Measurements from ENCODE around the gene TUBD1.
"Not testable (repeated sequence)": the region's sequence is repeated elsewhere in the genome, so short reads cannot be mapped to it uniquely, and the experiment has no call there.

The TUBD1 gene

GRCh38 chr17:59838052-59838916, 54.5 kb downstream of the TUBD1 start:
- Histone ChIP-seq H3K9me3 (ENCODE audit: control insufficient read depth in 2 of 2, low read length in 2 of 2) (no peaks in the 10 kb centered on the region), H3K9ac (ENCODE audit: low read depth in 1 of 2, low read length in 2 of 2) (peak overlapping the region; percentile 99 to 100), H3K27ac (ENCODE audit: low read depth in 2 of 2, low read length in 2 of 2) (peak overlapping the region; percentile 100), H3K36me3 (ENCODE audit: control insufficient read depth in 2 of 2, insufficient read depth in 2 of 2, low read length in 2 of 2) (peaks cover 21 to 22% of the 10 kb centered on the region in 2 donors), H3K27me3 (ENCODE audit: control insufficient read depth in 2 of 2, insufficient read depth in 2 of 2, low read length in 2 of 2) (no peaks in the 10 kb centered on the region), H3K4me3 (ENCODE audit: low read length in 2 of 2) (peak overlapping the region; percentile 96 to 100), H3K4me1 (ENCODE audit: control insufficient read depth in 2 of 2, insufficient read depth in 2 of 2, low read length in 2 of 2) (peaks cover 5 to 21% of the 10 kb centered on the region in 2 donors)

GRCh38 chr17:59837308-59838051, 55.3 kb downstream of the TUBD1 start:
- H3K27ac ChIP-seq (ENCODE audit: low read depth in 2 of 2, low read length in 2 of 2): peak overlapping the region; percentile 100
- H3K4me1 ChIP-seq (ENCODE audit: control insufficient read depth in 2 of 2, insufficient read depth in 2 of 2, low read length in 2 of 2): peaks cover 5 to 16% of the 10 kb centered on the region in 2 donors
- H3K9me3 ChIP-seq (ENCODE audit: control insufficient read depth in 2 of 2, low read length in 2 of 2): no peaks in the 10 kb centered on the region
- H3K9ac ChIP-seq (ENCODE audit: low read depth in 1 of 2, low read length in 2 of 2): peak overlapping the region; percentile 99 to 100
- H3K4me3 ChIP-seq (ENCODE audit: low read length in 2 of 2): peak overlapping the region; percentile 96 to 100
- H3K27me3 ChIP-seq (ENCODE audit: control insufficient read depth in 2 of 2, insufficient read depth in 2 of 2, low read length in 2 of 2): no peaks in the 10 kb centered on the region
- peaks cover 21 to 22% of the 10 kb centered on the region in 2 donors for H3K36me3 ChIP-seq (ENCODE audit: control insufficient read depth in 2 of 2, insufficient read depth in 2 of 2, low read length in 2 of 2)

GRCh38 chr17:59832883-59833379, 59.8 kb downstream of the TUBD1 start:
- no peak overlapping the region for H3K27ac ChIP-seq (ENCODE audit: low read depth in 2 of 2, low read length in 2 of 2)
- no peaks in the 10 kb centered on the region for H3K9me3 ChIP-seq (ENCODE audit: control insufficient read depth in 2 of 2, low read length in 2 of 2)
- H3K9ac ChIP-seq (ENCODE audit: low read depth in 1 of 2, low read length in 2 of 2): no peak overlapping the region
- H3K27me3 ChIP-seq (ENCODE audit: control insufficient read depth in 2 of 2, insufficient read depth in 2 of 2, low read length in 2 of 2): no peaks in the 10 kb centered on the region
- peaks cover 31 to 41% of the 10 kb centered on the region in 2 donors for H3K4me1 ChIP-seq (ENCODE audit: control insufficient read depth in 2 of 2, insufficient read depth in 2 of 2, low read length in 2 of 2)
- no peaks in the 10 kb centered on the region for H3K36me3 ChIP-seq (ENCODE audit: control insufficient read depth in 2 of 2, insufficient read depth in 2 of 2, low read length in 2 of 2)
- no peak overlapping the region for H3K4me3 ChIP-seq (ENCODE audit: low read length in 2 of 2)

GRCh38 chr17:59830846-59831486, 61.8 kb downstream of the TUBD1 start:
- peaks cover 34 to 38% of the 10 kb centered on the region in 2 donors for H3K4me1 ChIP-seq (ENCODE audit: control insufficient read depth in 2 of 2, insufficient read depth in 2 of 2, low read length in 2 of 2)
- H3K27me3 ChIP-seq (ENCODE audit: control insufficient read depth in 2 of 2, insufficient read depth in 2 of 2, low read length in 2 of 2): no peaks in the 10 kb centered on the region
- peak overlapping the region; percentile 14 to 47 for H3K9ac ChIP-seq (ENCODE audit: low read depth in 1 of 2, low read length in 2 of 2)
- H3K36me3 ChIP-seq (ENCODE audit: control insufficient read depth in 2 of 2, insufficient read depth in 2 of 2, low read length in 2 of 2): no peaks in the 10 kb centered on the region
- no peaks in the 10 kb centered on the region for H3K9me3 ChIP-seq (ENCODE audit: control insufficient read depth in 2 of 2, low read length in 2 of 2)
- peak overlapping the region in 1 of 2 donors; percentile 7 for H3K4me3 ChIP-seq (ENCODE audit: low read length in 2 of 2)
- peak overlapping the region; percentile 70 to 88 for H3K27ac ChIP-seq (ENCODE audit: low read depth in 2 of 2, low read length in 2 of 2)

GRCh38 chr17:59830007-59830630, 62.6 kb downstream of the TUBD1 start:
- Histone ChIP-seq H3K4me1 (ENCODE audit: control insufficient read depth in 2 of 2, insufficient read depth in 2 of 2, low read length in 2 of 2) (peaks cover 34 to 38% of the 10 kb centered on the region in 2 donors), H3K4me3 (ENCODE audit: low read length in 2 of 2) (peak overlapping the region; percentile 49 to 55), H3K27me3 (ENCODE audit: control insufficient read depth in 2 of 2, insufficient read depth in 2 of 2, low read length in 2 of 2) (no peaks in the 10 kb centered on the region), H3K9ac (ENCODE audit: low read depth in 1 of 2, low read length in 2 of 2) (peak overlapping the region; percentile 37 to 80), H3K9me3 (ENCODE audit: control insufficient read depth in 2 of 2, low read length in 2 of 2) (no peaks in the 10 kb centered on the region), H3K36me3 (ENCODE audit: control insufficient read depth in 2 of 2, insufficient read depth in 2 of 2, low read length in 2 of 2) (no peaks in the 10 kb centered on the region), H3K27ac (ENCODE audit: low read depth in 2 of 2, low read length in 2 of 2) (peak overlapping the region; percentile 85 to 88)

- H3K36me3 ChIP-seq (ENCODE audit: control insufficient read depth in 2 of 2, insufficient read depth in 2 of 2, low read length in 2 of 2): no peaks in the 10 kb centered on the region
- peak overlapping the region; percentile 29 to 80 for H3K9ac ChIP-seq (ENCODE audit: low read depth in 1 of 2, low read length in 2 of 2)
- H3K27ac ChIP-seq (ENCODE audit: low read depth in 2 of 2, low read length in 2 of 2): peak overlapping the region; percentile 85 to 88
- peaks cover 34 to 38% of the 10 kb centered on the region in 2 donors for H3K4me1 ChIP-seq (ENCODE audit: control insufficient read depth in 2 of 2, insufficient read depth in 2 of 2, low read length in 2 of 2)
- H3K27me3 ChIP-seq (ENCODE audit: control insufficient read depth in 2 of 2, insufficient read depth in 2 of 2, low read length in 2 of 2): no peaks in the 10 kb centered on the region
- no peaks in the 10 kb centered on the region for H3K9me3 ChIP-seq (ENCODE audit: control insufficient read depth in 2 of 2, low read length in 2 of 2)
- peak overlapping the region; percentile 49 to 55 for H3K4me3 ChIP-seq (ENCODE audit: low read length in 2 of 2)
These were observed 63.3 kb downstream of the TUBD1 start for GRCh38 chr17:59829217-59830006.

- H3K4me1 ChIP-seq (ENCODE audit: control insufficient read depth in 2 of 2, insufficient read depth in 2 of 2, low read length in 2 of 2): peaks cover 34 to 38% of the 10 kb centered on the region in 2 donors
- H3K27me3 ChIP-seq (ENCODE audit: control insufficient read depth in 2 of 2, insufficient read depth in 2 of 2, low read length in 2 of 2); H3K9me3 ChIP-seq (ENCODE audit: control insufficient read depth in 2 of 2, low read length in 2 of 2); H3K36me3 ChIP-seq (ENCODE audit: control insufficient read depth in 2 of 2, insufficient read depth in 2 of 2, low read length in 2 of 2): not testable (repeated sequence)
- peak overlapping the region; percentile 85 to 88 for H3K27ac ChIP-seq (ENCODE audit: low read depth in 2 of 2, low read length in 2 of 2)
- H3K4me3 ChIP-seq (ENCODE audit: low read length in 2 of 2): peak overlapping the region; percentile 49 to 55
- peak overlapping the region; percentile 29 to 80 for H3K9ac ChIP-seq (ENCODE audit: low read depth in 1 of 2, low read length in 2 of 2)
These were observed 63.9 kb downstream of the TUBD1 start for GRCh38 chr17:59828819-59829216.

GRCh38 chr17:59828478-59828760, 64.3 kb downstream of the TUBD1 start:
- H3K9me3 ChIP-seq (ENCODE audit: control insufficient read depth in 2 of 2, low read length in 2 of 2): no peaks in the 10 kb centered on the region
- H3K4me3 ChIP-seq (ENCODE audit: low read length in 2 of 2): peak overlapping the region; percentile 49 to 55
- no peaks in the 10 kb centered on the region for H3K36me3 ChIP-seq (ENCODE audit: control insufficient read depth in 2 of 2, insufficient read depth in 2 of 2, low read length in 2 of 2)
- H3K4me1 ChIP-seq (ENCODE audit: control insufficient read depth in 2 of 2, insufficient read depth in 2 of 2, low read length in 2 of 2): peaks cover 34 to 38% of the 10 kb centered on the region in 2 donors
- H3K27me3 ChIP-seq (ENCODE audit: control insufficient read depth in 2 of 2, insufficient read depth in 2 of 2, low read length in 2 of 2): no peaks in the 10 kb centered on the region
- peak overlapping the region; percentile 29 to 80 for H3K9ac ChIP-seq (ENCODE audit: low read depth in 1 of 2, low read length in 2 of 2)
- peak overlapping the region; percentile 85 to 88 for H3K27ac ChIP-seq (ENCODE audit: low read depth in 2 of 2, low read length in 2 of 2)

Measured in mucosa of rectum (tissue), 2 donors.